Testis (tissue), 2 donors: Measurements from ENCODE around the gene ZAP70.

ENCODE experiments used
- CTCF ChIP-seq, 3 experiments: fragments of 450-650 bp in 2 of 3; fragments of 200-600 bp in 1 of 3; sonication (generic) in 1 of 3; IDR thresholded peaks; one replicate each; pipeline ENCODE4 v1.5.1; 2016 to 2019; ENCODE audit warnings: antibody characterized with exemption in 3 of 3, mild to moderate bottlenecking in 2 of 3, moderate library complexity in 1 of 3
- POLR2A ChIP-seq: fragments of 450-650 bp; IDR thresholded peaks from one replicate; pipeline ENCODE4 v1.6.1; 2017; ENCODE audit warnings: antibody characterized with exemption, mild to moderate bottlenecking, moderate library complexity

- TF ChIP-seq CTCF (IDR thresholded peaks at IDR 0.05) (no peak), POLR2A (no peak)
Measured at GRCh38 chr2:97737421-97738178, 24.2 kb downstream of the ZAP70 start.
